ENCODE results near the gene PCGF1.

PCGF1 gene

DNA sequence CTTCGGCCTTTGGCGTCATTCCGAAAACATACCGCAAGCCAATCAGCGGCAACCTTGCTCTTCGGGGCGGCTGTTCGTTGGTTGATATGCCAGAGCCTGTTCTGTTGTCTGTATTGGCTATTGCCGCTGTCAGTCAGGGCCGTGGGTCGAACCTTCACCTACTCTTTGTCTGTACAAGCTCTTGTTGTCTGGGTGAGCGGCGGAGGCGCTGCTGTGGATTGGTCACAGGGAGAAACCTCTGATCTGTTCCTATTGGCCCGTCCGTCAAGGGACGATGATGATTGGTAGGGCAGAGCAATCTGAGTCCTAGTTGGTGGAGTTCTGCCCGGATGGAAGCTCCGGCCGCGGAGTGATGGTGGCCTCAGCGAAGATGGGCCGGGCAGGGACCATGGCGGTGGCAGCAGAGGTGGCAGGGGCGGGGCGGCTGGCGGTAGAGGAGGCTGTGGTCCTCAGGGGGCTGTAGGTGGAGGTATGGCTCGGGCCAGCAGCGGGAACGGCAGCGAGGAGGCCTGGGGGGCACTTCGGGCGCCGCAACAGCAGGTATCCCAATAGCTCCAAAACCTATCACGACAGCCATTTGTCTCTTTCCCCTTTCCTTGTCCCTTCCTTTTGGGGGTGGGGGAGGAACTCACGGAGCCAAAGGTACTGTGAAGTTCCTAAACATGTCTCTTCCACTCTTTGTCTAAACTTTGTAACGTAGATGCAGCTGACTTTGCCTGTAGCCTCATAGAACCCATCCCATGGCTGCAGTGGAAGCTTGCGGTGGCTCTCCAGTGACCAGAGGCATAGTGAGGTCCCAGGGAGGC lies 49.2 kb downstream of the PCGF1 start, which contains the start of gene WBP1:
TSS of gene WBP1 (plus strand) at position 307 of the 806 bp plus-strand sequence. CDS start at position 472, 165 bp downstream.
- in situ Hi-C loops (cut with HindIII; ENCODE audit: low pct_ligation_motif_present, low sequenced_read_pairs): no loop called here
- TF ChIP-seq, protein P1, sequence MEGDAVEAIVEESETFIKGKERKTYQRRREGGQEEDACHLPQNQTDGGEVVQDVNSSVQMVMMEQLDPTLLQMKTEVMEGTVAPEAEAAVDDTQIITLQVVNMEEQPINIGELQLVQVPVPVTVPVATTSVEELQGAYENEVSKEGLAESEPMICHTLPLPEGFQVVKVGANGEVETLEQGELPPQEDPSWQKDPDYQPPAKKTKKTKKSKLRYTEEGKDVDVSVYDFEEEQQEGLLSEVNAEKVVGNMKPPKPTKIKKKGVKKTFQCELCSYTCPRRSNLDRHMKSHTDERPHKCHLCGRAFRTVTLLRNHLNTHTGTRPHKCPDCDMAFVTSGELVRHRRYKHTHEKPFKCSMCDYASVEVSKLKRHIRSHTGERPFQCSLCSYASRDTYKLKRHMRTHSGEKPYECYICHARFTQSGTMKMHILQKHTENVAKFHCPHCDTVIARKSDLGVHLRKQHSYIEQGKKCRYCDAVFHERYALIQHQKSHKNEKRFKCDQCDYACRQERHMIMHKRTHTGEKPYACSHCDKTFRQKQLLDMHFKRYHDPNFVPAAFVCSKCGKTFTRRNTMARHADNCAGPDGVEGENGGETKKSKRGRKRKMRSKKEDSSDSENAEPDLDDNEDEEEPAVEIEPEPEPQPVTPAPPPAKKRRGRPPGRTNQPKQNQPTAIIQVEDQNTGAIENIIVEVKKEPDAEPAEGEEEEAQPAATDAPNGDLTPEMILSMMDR (IDR thresholded peaks at IDR 0.05; ENCODE audit: low read depth, low read length, missing control alignments): no peak

DNA sequence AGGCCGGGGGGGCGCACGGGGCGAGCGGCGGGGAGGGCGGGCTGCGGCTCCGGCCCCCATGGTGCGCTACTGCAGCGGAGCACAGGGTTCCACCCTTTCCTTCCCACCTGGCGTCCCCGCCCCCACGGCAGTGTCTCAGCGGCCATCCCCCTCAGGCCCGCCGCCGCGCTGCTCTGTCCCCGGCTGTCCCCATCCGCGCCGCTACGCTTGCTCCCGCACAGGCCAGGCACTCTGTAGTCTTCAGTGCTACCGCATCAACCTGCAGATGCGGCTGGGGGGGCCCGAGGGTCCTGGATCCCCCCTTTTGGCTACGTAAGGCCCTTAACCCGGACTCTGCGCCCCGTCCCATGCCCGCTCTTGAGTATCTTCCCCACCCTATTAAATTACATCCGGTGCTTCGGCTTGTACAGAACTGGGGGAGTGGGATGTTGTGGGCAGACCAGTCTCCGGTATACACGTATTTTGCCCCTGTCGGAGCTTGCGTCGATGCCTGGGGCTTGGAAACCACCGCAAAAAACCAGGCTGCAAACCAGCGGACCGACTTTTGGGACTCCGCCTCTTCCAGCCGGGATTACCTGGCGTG lies 49.9 kb downstream of the PCGF1 start:
- Histone ChIP-seq H3K27ac (peak overlapping the region; percentile 79), H3K36me3 (replicated peaks) (peaks cover 17% of the 10 kb centered on the region), H3K4me3 (ENCODE audit: low read depth, low read length) (peak overlapping the region; percentile 74), H3K27me3 (replicated peaks) (no peaks in the 10 kb centered on the region)
- in situ Hi-C loops (cut with HindIII; ENCODE audit: low pct_ligation_motif_present, low sequenced_read_pairs): no loop called here
- TF ChIP-seq, protein P1 (IDR thresholded peaks at IDR 0.05; ENCODE audit: low read depth, low read length, missing control alignments): no peak
- DNase-seq: no peak

More for the DNA sequence above, 49.2 kb downstream of the PCGF1 start, which contains the start of gene WBP1:
- Histone ChIP-seq H3K27me3 (replicated peaks) (no peaks in the 10 kb centered on the region), H3K36me3 (replicated peaks) (peaks cover 24% of the 10 kb centered on the region), H3K27ac (peak within 1 kb of the TSS; percentile 79), H3K4me3 (ENCODE audit: low read depth, low read length) (peak within 1 kb of the TSS; percentile 86)
- DNase-seq: peak; percentile 100

DNA sequence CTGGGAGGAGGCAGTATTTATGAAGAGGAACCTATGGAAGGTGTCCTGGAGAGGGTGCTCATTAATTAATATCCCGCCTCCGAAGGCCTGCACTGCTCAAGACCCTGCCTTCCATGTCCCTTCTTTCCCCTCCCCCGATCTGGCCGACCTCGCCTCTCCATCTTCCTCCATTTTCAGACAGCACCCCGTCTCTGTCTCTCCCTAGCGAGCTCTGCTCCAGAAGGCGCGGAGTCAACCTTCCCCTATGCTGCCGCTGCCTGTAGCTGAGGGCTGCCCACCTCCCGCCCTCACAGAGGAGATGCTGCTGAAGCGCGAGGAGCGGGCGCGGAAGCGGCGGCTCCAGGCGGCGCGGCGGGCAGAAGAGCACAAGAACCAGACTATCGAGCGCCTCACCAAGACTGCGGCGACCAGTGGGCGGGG lies 50.4 kb downstream of the PCGF1 start:
- TF ChIP-seq, protein P1 (IDR thresholded peaks at IDR 0.05; ENCODE audit: low read depth, low read length, missing control alignments): peak; percentile 4
- Histone ChIP-seq H3K27me3 (replicated peaks) (no peaks in the 10 kb centered on the region), H3K4me3 (ENCODE audit: low read depth, low read length) (peak overlapping the region; percentile 74), H3K36me3 (replicated peaks) (peaks cover 12% of the 10 kb centered on the region), H3K27ac (peak overlapping the region; percentile 32)
- no peak for DNase-seq
- in situ Hi-C loops (cut with HindIII; ENCODE audit: low pct_ligation_motif_present, low sequenced_read_pairs): no loop called here
